ENCODE measurements around the gene C19orf85.
"Not testable (repeated sequence)": the region's sequence is repeated elsewhere in the genome, so short reads cannot be mapped to it uniquely, and the experiment has no call there.

Gene C19orf85

DNA sequence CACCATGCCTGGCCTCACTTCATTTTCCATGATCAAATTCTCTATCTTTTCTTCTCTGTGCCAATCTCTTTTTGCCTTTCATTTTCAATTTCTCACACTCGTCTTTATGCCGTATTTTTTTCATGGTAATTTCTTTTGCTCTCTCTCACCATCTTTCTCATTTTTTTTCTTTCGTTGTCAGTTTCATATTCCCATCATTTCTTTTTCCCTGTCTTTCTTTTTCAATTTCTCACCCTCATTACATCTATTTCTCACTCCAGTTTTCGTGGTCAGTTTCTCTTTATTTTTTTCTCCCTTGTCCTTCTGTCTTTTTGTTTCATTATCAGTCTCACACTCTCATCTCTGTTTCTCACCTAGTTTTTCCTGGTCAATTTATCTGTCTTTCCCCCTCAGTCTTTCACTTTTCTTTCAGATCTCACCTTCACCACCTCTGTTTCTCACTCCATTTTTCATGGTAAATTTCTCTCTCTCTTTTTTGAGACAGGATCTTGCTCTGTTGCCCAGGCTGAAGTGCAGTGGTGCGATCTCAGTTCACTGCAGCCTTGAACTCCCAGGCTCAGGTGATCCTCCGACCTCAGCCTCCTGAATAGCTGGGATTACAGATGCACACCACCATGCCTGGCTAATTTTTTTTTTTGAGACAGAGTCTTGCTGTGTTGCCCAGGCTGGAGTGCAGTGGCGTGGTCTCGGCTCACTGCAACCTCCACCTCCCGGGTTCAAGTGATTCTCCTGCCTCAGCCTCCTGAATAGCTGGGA lies 37.8 kb upstream of the C19orf85 start:
- no peak for DNase-seq
- Histone ChIP-seq H3K23ac (ENCODE audit: low read length) (no peak overlapping the region), H4K5ac (ENCODE audit: low read length) (no peak overlapping the region), H3K56ac (ENCODE audit: low read length) (no peak overlapping the region), H3K27me3 (ENCODE audit: insufficient read depth, low read length, poor library complexity) (peaks cover 2% of the 10 kb centered on the region), H3K27ac (ENCODE audit: low read depth, low read length) (no peak overlapping the region), H3K18ac (ENCODE audit: low read length) (no peak overlapping the region), H3K79me2 (ENCODE audit: control insufficient read depth, insufficient read depth, low read length) (no peaks in the 10 kb centered on the region), H2BK120ac (ENCODE audit: low read depth, low read length) (no peak overlapping the region), H2BK5ac (ENCODE audit: low read length) (no peak overlapping the region), H2BK15ac (replicated peaks; ENCODE audit: low read depth) (no peak overlapping the region), H2AK5ac (ENCODE audit: low read length) (no peak overlapping the region), H3K9ac (ENCODE audit: low read length) (no peak overlapping the region), H4K8ac (ENCODE audit: low read depth, low read length) (no peak overlapping the region), H3K4me2 (ENCODE audit: low read length) (no peak overlapping the region), H3K4me3 (ENCODE audit: low read length) (no peak overlapping the region), H3K79me1 (ENCODE audit: low read length) (no peaks in the 10 kb centered on the region), H3K36me3 (ENCODE audit: control insufficient read depth, insufficient read depth, low read length) (no peaks in the 10 kb centered on the region), H3K4ac (ENCODE audit: low read depth, low read length) (no peak overlapping the region), H3K4me1 (ENCODE audit: control insufficient read depth, low read depth, low read length) (no peaks in the 10 kb centered on the region)
- WGBS (ENCODE audit: extremely low coverage, insufficient coverage, low lambda C conversion rate), result 100% methylated on average over 4 of the region's 9 CpGs

DNA sequence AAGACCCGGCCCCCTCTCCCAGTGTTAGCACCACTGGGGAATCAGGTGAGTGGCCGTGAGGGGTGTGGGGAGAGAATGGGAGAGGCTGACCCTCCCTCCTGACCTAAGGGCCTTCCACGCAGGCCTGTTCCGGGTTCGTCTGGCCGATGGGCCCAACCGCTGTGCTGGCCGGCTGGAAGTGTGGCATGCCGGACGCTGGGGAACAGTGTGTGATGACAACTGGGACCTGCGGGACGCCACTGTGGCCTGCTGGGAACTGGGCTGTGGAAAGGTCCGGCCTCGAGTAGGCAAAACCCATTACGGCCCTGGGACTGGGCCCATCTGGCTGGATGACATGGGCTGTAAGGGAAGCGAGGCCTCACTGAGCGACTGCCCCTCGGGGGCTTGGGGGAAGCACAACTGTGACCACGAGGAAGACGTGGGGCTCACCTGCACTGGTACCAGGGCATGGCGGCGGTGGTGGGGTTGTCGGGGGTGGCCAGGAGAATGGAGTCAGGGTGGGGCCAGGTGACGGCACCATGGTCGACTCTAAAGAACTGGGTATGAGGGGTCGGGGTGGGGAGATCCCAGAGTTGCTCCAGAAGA lies 35.9 kb upstream of the C19orf85 start:
- Histone ChIP-seq H2BK15ac (replicated peaks; ENCODE audit: low read depth) (no peak overlapping the region), H3K9ac (ENCODE audit: low read length) (no peak overlapping the region), H3K36me3 (ENCODE audit: control insufficient read depth, insufficient read depth, low read length) (no peaks in the 10 kb centered on the region), H3K23ac (ENCODE audit: low read length) (no peak overlapping the region), H2BK120ac (ENCODE audit: low read depth, low read length) (no peak overlapping the region), H3K4me3 (ENCODE audit: low read length) (no peak overlapping the region), H3K27ac (ENCODE audit: low read depth, low read length) (no peak overlapping the region), H3K4me1 (ENCODE audit: control insufficient read depth, low read depth, low read length) (no peaks in the 10 kb centered on the region), H2BK5ac (ENCODE audit: low read length) (no peak overlapping the region), H2AK5ac (ENCODE audit: low read length) (no peak overlapping the region), H3K4ac (ENCODE audit: low read depth, low read length) (no peak overlapping the region), H4K8ac (ENCODE audit: low read depth, low read length) (no peak overlapping the region), H3K79me2 (ENCODE audit: control insufficient read depth, insufficient read depth, low read length) (no peaks in the 10 kb centered on the region), H3K27me3 (ENCODE audit: insufficient read depth, low read length, poor library complexity) (peaks cover 2% of the 10 kb centered on the region), H3K79me1 (ENCODE audit: low read length) (no peaks in the 10 kb centered on the region), H3K56ac (ENCODE audit: low read length) (no peak overlapping the region), H3K18ac (ENCODE audit: low read length) (no peak overlapping the region), H4K5ac (ENCODE audit: low read length) (no peak overlapping the region), H3K4me2 (ENCODE audit: low read length) (no peak overlapping the region)
- DNase-seq, result no peak
- WGBS (ENCODE audit: extremely low coverage, insufficient coverage, low lambda C conversion rate), result no CpG with 5 or more reads among the region's 26 CpGs

DNA sequence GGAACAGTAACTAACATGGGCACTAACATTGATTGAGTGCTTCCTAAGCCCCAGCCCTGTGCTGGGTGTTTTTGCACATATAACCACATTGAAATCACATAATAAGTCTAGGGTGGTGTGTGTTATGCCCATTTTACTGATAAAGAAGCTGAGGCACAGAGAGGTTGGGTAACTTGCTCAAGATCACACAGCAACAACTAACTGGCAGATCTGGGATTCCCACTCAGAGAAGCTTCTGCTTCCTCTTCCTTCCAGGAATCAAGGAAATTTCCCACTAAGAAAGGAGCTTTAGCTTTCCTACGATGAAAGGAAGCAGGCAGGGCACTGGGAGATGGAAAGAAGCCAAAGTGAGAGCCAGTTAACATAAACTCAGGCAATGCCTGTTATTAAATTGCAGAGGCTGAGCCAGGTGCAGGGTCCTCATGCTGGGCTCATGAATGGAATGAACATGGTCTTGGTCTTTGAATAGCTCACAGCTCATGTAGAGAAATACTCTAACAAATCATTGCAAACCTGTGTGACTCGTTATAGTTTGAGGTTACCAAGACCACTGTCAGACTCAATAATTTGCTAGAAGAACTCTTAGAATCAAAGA lies 33.8 kb upstream of the C19orf85 start:
- no peak overlapping the region for H2BK5ac ChIP-seq (ENCODE audit: low read length)
- no peak overlapping the region for H3K27ac ChIP-seq (ENCODE audit: low read depth, low read length)
- no peaks in the 10 kb centered on the region for H3K27me3 ChIP-seq (ENCODE audit: insufficient read depth, low read length, poor library complexity)
- no peak overlapping the region for H3K9ac ChIP-seq (ENCODE audit: low read length)
- no peaks in the 10 kb centered on the region for H3K36me3 ChIP-seq (ENCODE audit: control insufficient read depth, insufficient read depth, low read length)
- H3K56ac ChIP-seq (ENCODE audit: low read length), result no peak overlapping the region
- H3K4me1 ChIP-seq (ENCODE audit: control insufficient read depth, low read depth, low read length), result no peaks in the 10 kb centered on the region
- H2BK15ac ChIP-seq (replicated peaks; ENCODE audit: low read depth), result no peak overlapping the region
- DNase-seq, result no peak
- no peak overlapping the region for H3K23ac ChIP-seq (ENCODE audit: low read length)
- H3K4me2 ChIP-seq (ENCODE audit: low read length), result no peak overlapping the region
- H4K8ac ChIP-seq (ENCODE audit: low read depth, low read length), result no peak overlapping the region
- H3K79me2 ChIP-seq (ENCODE audit: control insufficient read depth, insufficient read depth, low read length), result no peaks in the 10 kb centered on the region
- no peak overlapping the region for H3K4ac ChIP-seq (ENCODE audit: low read depth, low read length)
- H3K18ac ChIP-seq (ENCODE audit: low read length), result no peak overlapping the region
- H3K4me3 ChIP-seq (ENCODE audit: low read length), result no peak overlapping the region
- no peak overlapping the region for H2BK120ac ChIP-seq (ENCODE audit: low read depth, low read length)
- WGBS (ENCODE audit: extremely low coverage, insufficient coverage, low lambda C conversion rate), result no CpG with 5 or more reads among the region's 2 CpGs
- no peak overlapping the region for H2AK5ac ChIP-seq (ENCODE audit: low read length)
- H3K79me1 ChIP-seq (ENCODE audit: low read length), result no peaks in the 10 kb centered on the region
- H4K5ac ChIP-seq (ENCODE audit: low read length), result no peak overlapping the region

DNA sequence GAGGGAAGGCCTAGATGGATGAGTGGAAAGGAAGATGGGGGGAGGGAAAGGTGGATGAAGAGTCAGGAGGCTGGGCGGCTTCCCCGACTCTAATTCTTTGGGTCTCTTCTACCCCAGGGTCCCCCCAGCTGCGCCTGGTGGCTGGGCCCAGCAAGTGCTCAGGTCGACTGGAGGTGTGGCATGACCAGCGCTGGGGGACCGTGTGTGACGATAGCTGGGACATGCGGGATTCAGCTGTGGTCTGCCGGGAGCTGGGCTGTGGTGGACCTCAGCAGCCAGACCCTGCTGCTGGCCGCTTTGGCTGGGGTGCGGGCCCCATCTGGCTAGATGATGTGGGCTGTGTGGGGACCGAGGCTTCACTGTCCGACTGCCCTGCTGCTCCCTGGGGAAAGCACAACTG lies 33.2 kb upstream of the C19orf85 start:
- no CpG with 5 or more reads among the region's 13 CpGs for WGBS (ENCODE audit: extremely low coverage, insufficient coverage, low lambda C conversion rate)
- H2BK15ac ChIP-seq (replicated peaks; ENCODE audit: low read depth), result no peak overlapping the region
- H3K18ac ChIP-seq (ENCODE audit: low read length), result no peak overlapping the region
- no peaks in the 10 kb centered on the region for H3K27me3 ChIP-seq (ENCODE audit: insufficient read depth, low read length, poor library complexity)
- H3K36me3 ChIP-seq (ENCODE audit: control insufficient read depth, insufficient read depth, low read length), result no peaks in the 10 kb centered on the region
- no peak overlapping the region for H3K4me2 ChIP-seq (ENCODE audit: low read length)
- no peak overlapping the region for H3K23ac ChIP-seq (ENCODE audit: low read length)
- no peaks in the 10 kb centered on the region for H3K79me1 ChIP-seq (ENCODE audit: low read length)
- no peak overlapping the region for H4K5ac ChIP-seq (ENCODE audit: low read length)
- no peak overlapping the region for H2BK5ac ChIP-seq (ENCODE audit: low read length)
- H3K56ac ChIP-seq (ENCODE audit: low read length), result no peak overlapping the region
- no peak overlapping the region for H3K9ac ChIP-seq (ENCODE audit: low read length)
- H3K27ac ChIP-seq (ENCODE audit: low read depth, low read length), result no peak overlapping the region
- no peak overlapping the region for H3K4me3 ChIP-seq (ENCODE audit: low read length)
- H3K4me1 ChIP-seq (ENCODE audit: control insufficient read depth, low read depth, low read length), result no peaks in the 10 kb centered on the region
- H3K4ac ChIP-seq (ENCODE audit: low read depth, low read length), result no peak overlapping the region
- H3K79me2 ChIP-seq (ENCODE audit: control insufficient read depth, insufficient read depth, low read length), result no peaks in the 10 kb centered on the region
- no peak for DNase-seq
- H4K8ac ChIP-seq (ENCODE audit: low read depth, low read length), result no peak overlapping the region
- no peak overlapping the region for H2BK120ac ChIP-seq (ENCODE audit: low read depth, low read length)
- H2AK5ac ChIP-seq (ENCODE audit: low read length), result no peak overlapping the region

DNA sequence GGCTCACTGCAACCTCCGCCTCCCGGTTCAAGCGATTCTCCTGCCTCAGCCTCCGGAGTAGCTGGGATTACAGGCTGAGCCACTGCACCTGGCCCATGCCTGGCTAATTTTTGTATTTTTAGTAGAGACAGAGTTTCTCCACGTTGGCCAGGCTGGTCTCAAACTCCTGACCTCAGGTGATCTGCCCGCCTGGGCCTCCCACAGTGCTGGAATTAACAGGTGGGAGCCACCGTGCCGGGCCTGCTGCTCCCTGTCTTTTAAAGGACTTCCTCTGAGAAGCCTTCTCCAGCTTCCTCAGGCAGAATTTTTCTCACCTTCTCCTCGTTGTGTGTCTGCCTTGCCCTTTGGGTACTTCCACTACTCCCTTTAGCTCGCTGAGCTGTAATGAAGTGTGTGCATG lies 32.3 kb upstream of the C19orf85 start:
- not testable (repeated sequence) for DNase-seq

More for the DNA sequence above, 32.3 kb upstream of the C19orf85 start:
- not testable (repeated sequence) for H3K27me3 ChIP-seq (ENCODE audit: insufficient read depth, low read length, poor library complexity); H2BK15ac ChIP-seq (replicated peaks; ENCODE audit: low read depth); H2BK5ac ChIP-seq (ENCODE audit: low read length); H3K56ac ChIP-seq (ENCODE audit: low read length); H3K4me3 ChIP-seq (ENCODE audit: low read length); H3K9ac ChIP-seq (ENCODE audit: low read length); H3K79me2 ChIP-seq (ENCODE audit: control insufficient read depth, insufficient read depth, low read length); H3K79me1 ChIP-seq (ENCODE audit: low read length); H4K8ac ChIP-seq (ENCODE audit: low read depth, low read length); H3K23ac ChIP-seq (ENCODE audit: low read length); H3K4me2 ChIP-seq (ENCODE audit: low read length); H3K27ac ChIP-seq (ENCODE audit: low read depth, low read length); H3K4me1 ChIP-seq (ENCODE audit: control insufficient read depth, low read depth, low read length); H2AK5ac ChIP-seq (ENCODE audit: low read length); H3K18ac ChIP-seq (ENCODE audit: low read length); H4K5ac ChIP-seq (ENCODE audit: low read length); H3K36me3 ChIP-seq (ENCODE audit: control insufficient read depth, insufficient read depth, low read length); H3K4ac ChIP-seq (ENCODE audit: low read depth, low read length); H2BK120ac ChIP-seq (ENCODE audit: low read depth, low read length)
- no CpG with 5 or more reads among the region's 10 CpGs for whole genome bisulfite sequencing (ENCODE audit: extremely low coverage, insufficient coverage, low lambda C conversion rate)
